WI38 (cell line): ENCODE results near the gene MPDZ.

ENCODE experiments used
- H3K4me3 ChIP-seq: 2 replicates; pipeline ENCODE4 v1.5.1; 2011; ENCODE audit warnings: low read depth, mild to moderate bottlenecking, control low read depth, low read length
- TF ChIP-seq, protein P1 (sequence below): IDR thresholded peaks from 2 replicates; pipeline ENCODE4 v1.5.1; 2012; ENCODE audit warnings: low read depth, mild to moderate bottlenecking, control low read depth, low read length

MPDZ gene

DNA sequence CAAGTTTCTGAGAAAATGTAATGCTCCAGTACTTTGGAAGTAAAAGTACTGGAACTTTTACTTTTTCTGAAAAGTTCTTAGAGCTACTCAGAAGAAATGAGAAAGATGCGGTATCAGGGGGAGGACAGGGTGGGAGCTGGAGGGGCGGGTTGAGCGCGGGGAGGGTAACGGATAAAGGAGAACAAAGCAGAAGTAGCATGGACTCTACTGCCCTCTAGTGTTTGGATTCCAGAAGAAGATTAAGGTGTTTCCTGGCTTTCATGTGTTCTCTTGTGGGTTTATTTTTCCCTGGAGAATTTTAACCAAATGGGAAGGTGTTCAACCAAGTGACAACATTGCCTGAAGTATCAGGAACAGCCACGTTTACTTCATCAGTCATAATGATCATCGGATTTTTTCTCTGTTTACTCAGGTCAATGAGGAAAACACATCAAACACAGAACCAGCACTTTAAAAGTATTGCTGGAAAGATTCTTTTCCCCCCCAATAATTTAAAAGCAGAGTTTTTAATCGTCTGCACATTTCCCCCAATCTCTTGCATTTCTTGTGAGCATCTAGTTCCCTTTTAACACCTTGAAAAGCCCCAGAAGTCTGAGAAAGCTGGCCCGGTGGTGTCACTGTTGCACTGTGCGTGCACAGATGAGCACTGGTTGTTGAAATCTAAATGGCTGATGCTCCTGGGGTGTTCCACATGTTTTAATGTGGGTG lies 190.6 kb downstream of the MPDZ start:
- TF ChIP-seq, protein P1, sequence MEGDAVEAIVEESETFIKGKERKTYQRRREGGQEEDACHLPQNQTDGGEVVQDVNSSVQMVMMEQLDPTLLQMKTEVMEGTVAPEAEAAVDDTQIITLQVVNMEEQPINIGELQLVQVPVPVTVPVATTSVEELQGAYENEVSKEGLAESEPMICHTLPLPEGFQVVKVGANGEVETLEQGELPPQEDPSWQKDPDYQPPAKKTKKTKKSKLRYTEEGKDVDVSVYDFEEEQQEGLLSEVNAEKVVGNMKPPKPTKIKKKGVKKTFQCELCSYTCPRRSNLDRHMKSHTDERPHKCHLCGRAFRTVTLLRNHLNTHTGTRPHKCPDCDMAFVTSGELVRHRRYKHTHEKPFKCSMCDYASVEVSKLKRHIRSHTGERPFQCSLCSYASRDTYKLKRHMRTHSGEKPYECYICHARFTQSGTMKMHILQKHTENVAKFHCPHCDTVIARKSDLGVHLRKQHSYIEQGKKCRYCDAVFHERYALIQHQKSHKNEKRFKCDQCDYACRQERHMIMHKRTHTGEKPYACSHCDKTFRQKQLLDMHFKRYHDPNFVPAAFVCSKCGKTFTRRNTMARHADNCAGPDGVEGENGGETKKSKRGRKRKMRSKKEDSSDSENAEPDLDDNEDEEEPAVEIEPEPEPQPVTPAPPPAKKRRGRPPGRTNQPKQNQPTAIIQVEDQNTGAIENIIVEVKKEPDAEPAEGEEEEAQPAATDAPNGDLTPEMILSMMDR: peak; percentile 14; the same call in 1 of the 2 replicates
- H3K4me3 ChIP-seq: no peak overlapping the region

DNA sequence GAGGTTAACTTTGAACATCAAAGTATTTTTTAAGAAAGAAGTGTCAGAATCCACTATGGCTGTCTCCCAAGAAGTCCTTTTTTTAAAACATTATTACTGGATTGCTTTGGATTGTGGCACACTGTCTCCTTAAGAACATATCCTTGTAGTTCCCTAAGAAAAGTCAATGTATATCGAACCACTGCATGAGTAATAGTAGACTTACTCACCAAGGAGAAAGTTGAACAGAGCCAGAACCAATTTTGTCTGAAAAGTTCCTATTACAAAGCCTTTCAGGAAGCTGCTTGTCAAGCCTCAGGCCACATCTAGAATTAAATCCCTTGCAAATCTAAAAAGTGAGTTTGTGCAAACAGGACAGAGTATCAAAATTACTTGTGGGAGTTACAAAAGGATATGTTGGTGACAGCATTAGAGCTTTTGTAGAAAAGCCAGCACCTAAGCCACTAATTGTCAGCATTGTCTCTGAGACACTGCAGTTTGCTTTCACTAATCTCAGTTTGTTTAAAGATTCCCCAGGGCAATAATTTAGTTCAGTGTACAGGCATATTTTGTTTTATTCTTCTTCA lies 195.4 kb downstream of the MPDZ start:
- TF ChIP-seq, protein P1: no peak
- no peak overlapping the region for H3K4me3 ChIP-seq

DNA sequence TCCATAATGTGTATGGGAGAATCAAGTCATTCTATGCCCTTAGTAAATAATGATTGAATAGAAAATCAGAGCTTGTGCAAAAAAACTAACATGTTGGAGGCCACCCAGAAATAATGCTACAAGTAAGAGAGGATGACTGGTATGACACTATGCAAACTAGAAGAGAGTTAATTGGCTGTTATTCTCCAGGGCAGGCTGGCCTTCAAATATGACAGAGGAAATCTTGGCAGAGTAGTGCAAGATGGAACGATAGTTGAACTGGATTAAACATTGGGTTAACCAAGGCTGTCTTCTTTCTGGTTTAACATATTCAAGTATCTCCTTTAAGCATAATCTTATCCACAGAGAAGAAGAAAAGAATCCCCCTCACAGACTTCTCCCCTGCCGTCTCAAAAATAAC lies 196.1 kb downstream of the MPDZ start:
- H3K4me3 ChIP-seq: no peak overlapping the region

DNA sequence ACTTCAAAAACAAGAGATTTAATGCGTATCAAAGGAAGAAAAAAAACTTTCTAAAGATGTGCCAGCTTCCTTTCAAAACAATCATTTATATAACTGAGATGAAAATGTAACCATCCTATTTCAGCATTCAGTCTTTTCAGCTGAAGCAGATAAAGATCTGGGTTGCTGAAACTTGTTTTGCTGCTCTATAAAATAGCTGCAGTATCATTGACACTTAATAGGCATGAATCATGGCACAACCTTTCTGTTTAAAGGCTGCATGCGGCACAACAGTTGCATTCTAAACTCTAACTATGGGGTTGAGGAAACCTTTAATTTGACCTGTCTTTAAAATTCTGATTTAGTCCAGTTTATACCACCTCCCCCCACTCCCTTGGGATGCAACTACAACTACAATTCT lies 196.7 kb downstream of the MPDZ start:
- TF ChIP-seq, protein P1: no peak
- no peak overlapping the region for H3K4me3 ChIP-seq

More for the DNA sequence above, 196.1 kb downstream of the MPDZ start:
- TF ChIP-seq, protein P1: no peak

DNA sequence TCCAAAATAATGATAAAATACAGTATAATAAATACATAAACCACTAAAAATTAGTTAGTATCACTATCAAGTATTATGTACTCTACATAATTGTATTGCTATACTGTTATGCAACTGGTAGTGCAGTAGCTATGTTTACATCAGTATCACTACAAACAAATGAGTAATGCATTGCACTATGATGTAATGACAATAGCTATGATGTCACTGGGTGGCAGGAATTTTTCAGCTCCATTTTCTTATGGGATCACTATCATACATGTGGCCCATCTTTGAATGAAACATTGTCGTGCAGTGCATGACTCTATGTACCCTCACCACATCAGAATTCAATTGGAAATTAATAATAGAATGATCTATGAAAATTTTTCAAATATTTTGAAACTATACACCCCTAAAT lies 201.3 kb downstream of the MPDZ start:
- TF ChIP-seq, protein P1: no peak
- no peak overlapping the region for H3K4me3 ChIP-seq

- TF ChIP-seq, protein P1: no peak
- no peak overlapping the region for H3K4me3 ChIP-seq
Observed at GRCh38 chr9:13076616-13077015, 202.9 kb downstream of the MPDZ start.

GRCh38 chr9:13071921-13072320 lies 207.6 kb downstream of the MPDZ start:
- no peak overlapping the region for H3K4me3 ChIP-seq
- TF ChIP-seq, protein P1: no peak
